Sigmoid colon (tissue), 4 donors: ENCODE data around the gene NUP54.

Experiments used
- EP300 ChIP-seq, 4 donors: sonication (generic); formaldehyde crosslinking; IDR thresholded peaks; one replicate each; pipeline ENCODE4 v1.6.1; 2017; ENCODE audit warnings: antibody characterized with exemption in 4 of 4
- POLR2A ChIP-seq, 2 donors: fragments of 450-650 bp; IDR thresholded peaks; one replicate each; pipeline ENCODE4 v1.6.1; 2016; ENCODE audit warnings: antibody characterized with exemption in 2 of 2, mild to moderate bottlenecking in 2 of 2, moderate library complexity in 2 of 2
- POLR2AphosphoS5 ChIP-seq, 4 donors: sonication (generic); formaldehyde crosslinking; IDR thresholded peaks; one replicate each; pipeline ENCODE4 v1.6.1; 2017; ENCODE audit warnings: antibody characterized with exemption in 4 of 4
- TF ChIP-seq, protein P1 (sequence below), 4 experiments: fragments of 450-650 bp in 3 of 4; fragments of 200-600 bp in 1 of 4; IDR thresholded peaks; one replicate each; pipeline ENCODE4 v1.5.1; 2016 to 2019; ENCODE audit warnings: antibody characterized with exemption in 4 of 4, mild to moderate bottlenecking in 3 of 4, moderate library complexity in 2 of 4

DNA sequence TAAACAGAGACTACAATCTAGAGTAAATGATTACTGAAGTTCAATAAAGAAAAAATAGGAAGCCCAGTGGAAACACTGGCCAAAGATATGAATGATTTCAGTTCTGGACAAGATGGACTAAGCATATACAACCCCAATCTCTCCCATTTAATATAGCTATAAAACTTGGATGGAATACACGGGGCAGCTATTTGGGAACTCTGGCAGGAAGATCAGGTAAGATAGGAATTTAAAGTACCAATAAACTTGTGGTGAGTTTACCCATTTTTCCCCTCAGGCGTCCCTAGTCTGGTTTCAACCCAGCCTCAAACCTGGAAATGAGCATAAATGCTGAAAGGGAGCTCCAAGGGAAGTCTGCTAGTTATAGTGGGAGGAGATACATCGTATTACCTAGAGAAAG, 20.4 kb downstream of the NUP54 start:
- TF ChIP-seq, protein P1, sequence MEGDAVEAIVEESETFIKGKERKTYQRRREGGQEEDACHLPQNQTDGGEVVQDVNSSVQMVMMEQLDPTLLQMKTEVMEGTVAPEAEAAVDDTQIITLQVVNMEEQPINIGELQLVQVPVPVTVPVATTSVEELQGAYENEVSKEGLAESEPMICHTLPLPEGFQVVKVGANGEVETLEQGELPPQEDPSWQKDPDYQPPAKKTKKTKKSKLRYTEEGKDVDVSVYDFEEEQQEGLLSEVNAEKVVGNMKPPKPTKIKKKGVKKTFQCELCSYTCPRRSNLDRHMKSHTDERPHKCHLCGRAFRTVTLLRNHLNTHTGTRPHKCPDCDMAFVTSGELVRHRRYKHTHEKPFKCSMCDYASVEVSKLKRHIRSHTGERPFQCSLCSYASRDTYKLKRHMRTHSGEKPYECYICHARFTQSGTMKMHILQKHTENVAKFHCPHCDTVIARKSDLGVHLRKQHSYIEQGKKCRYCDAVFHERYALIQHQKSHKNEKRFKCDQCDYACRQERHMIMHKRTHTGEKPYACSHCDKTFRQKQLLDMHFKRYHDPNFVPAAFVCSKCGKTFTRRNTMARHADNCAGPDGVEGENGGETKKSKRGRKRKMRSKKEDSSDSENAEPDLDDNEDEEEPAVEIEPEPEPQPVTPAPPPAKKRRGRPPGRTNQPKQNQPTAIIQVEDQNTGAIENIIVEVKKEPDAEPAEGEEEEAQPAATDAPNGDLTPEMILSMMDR (IDR thresholded peaks at IDR 0.05) = no peak
- TF ChIP-seq POLR2A (IDR thresholded peaks at IDR 0.05) (no peak), POLR2AphosphoS5 (IDR thresholded peaks at IDR 0.05) (no peak), EP300 (IDR thresholded peaks at IDR 0.05) (no peak)
